Neutrophil (primary cell): ENCODE data around the gene UGT1A4.

Source experiments
- H3K27ac ChIP-seq: fragments of 200-600 bp; sonication (generic); 2 replicates; pipeline ENCODE4 v1.5.1; 2016; ENCODE audit warnings: mild to moderate bottlenecking, moderate library complexity
- H3K27me3 ChIP-seq: fragments of 200-600 bp; sonication (generic); 2 replicates; pipeline ENCODE4 v1.6.0; 2016; ENCODE audit warnings: mild to moderate bottlenecking
- H3K36me3 ChIP-seq: fragments of 200-600 bp; sonication (generic); 2 replicates; pipeline ENCODE4 v1.5.1; 2017
- H3K4me1 ChIP-seq, 2 experiments: fragments of 200-600 bp in 1 of 2; sonication (generic) in 1 of 2; 1 replicate in 1 of 2; 2 replicates in 1 of 2; pipeline versions ENCODE4 v1.5.1 to v1.6.1; 2013 to 2016; ENCODE audit warnings: low read depth in 1 of 2, low read length in 1 of 2, mild to moderate bottlenecking in 1 of 2, moderate library complexity in 1 of 2; ENCODE audit not compliant: control insufficient read depth in 1 of 2, insufficient read depth in 1 of 2
- H3K4me3 ChIP-seq, 2 experiments: fragments of 200-600 bp in 1 of 2; sonication (generic) in 1 of 2; 1 replicate in 1 of 2; 2 replicates in 1 of 2; pipeline ENCODE4 v1.5.1; 2013 to 2016; ENCODE audit warnings: low read depth in 1 of 2, low read length in 1 of 2, mild to moderate bottlenecking in 1 of 2, moderate library complexity in 1 of 2
- H3K9me3 ChIP-seq: fragments of 200-600 bp; sonication (generic); 2 replicates; pipeline ENCODE4 v1.5.1; 2016
- TF ChIP-seq, protein P1 (sequence below): fragments of 200-600 bp; sonication (generic); IDR thresholded peaks from 2 replicates; pipeline ENCODE4 v1.5.1; 2016; ENCODE audit warnings: antibody characterized with exemption

UGT1A4 gene

DNA sequence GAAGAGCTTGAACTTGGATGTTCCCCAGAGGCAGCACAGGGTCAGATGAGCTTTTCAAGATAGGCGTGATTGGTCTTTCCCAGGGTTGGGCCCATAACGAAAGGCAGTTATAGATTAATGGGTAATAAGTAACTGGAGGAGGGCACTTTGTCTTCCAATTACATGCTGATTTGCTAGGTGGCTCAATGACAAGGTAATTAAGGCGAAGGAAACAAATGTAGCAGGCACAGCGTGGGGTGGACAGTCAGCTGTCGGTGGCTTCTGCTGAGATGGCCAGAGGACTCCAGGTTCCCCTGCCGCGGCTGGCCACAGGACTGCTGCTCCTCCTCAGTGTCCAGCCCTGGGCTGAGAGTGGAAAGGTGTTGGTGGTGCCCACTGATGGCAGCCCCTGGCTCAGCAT, at the start of gene UGT1A4:
UGT1A4 (plus strand) TSS at position 185 of the 400 bp plus-strand sequence; CDS start at position 270, 85 bp downstream.
- Histone ChIP-seq H3K27me3 (peaks cover 10% of the 10 kb centered on the region), H3K4me3 (no peak within 1 kb of the TSS), H3K36me3 (no peaks in the 10 kb centered on the region), H3K27ac (no peak within 1 kb of the TSS), H3K9me3 (no peaks in the 10 kb centered on the region), H3K4me1 (no peaks in the 10 kb centered on the region)
- TF ChIP-seq, protein P1, sequence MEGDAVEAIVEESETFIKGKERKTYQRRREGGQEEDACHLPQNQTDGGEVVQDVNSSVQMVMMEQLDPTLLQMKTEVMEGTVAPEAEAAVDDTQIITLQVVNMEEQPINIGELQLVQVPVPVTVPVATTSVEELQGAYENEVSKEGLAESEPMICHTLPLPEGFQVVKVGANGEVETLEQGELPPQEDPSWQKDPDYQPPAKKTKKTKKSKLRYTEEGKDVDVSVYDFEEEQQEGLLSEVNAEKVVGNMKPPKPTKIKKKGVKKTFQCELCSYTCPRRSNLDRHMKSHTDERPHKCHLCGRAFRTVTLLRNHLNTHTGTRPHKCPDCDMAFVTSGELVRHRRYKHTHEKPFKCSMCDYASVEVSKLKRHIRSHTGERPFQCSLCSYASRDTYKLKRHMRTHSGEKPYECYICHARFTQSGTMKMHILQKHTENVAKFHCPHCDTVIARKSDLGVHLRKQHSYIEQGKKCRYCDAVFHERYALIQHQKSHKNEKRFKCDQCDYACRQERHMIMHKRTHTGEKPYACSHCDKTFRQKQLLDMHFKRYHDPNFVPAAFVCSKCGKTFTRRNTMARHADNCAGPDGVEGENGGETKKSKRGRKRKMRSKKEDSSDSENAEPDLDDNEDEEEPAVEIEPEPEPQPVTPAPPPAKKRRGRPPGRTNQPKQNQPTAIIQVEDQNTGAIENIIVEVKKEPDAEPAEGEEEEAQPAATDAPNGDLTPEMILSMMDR: no peak

DNA sequence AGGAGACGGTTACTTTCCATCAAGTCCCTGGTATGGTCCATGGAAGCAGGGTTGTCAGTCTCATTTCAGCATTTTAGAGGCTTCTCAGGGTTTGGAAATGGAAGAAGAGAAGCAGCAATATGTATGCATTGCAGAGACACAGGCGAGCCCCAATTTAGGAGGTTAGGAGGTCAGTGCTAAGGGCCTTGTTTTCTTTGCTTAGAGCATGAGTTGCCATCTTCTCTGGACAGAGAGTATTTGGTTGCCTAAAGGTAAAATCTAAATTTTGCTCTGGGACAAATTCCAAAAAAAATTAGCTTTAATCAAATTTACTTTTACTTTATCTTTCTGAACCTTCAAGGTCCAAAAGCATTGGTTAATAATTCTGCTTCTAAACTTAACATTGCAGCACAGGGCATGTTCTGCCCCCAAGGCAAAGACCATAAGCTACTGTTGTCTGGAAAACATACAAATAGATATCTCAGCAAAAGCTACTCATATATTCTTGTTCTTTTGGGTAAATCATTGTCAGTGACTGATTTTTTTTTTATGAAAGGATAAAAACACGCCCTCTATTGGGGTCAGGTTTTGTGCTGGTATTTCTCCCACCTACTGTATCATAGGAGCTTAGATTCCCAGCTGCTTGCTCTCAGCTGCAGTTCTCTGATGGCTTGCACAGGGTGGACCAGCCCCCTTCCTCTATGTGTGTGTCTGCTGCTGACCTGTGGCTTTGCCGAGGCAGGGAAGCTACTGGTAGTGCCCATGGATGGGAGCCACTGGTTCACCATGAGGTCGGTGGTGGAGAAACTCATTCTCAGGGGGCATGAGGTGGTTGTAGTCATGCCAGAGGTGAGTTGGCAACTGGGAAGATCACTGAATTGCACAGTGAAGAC, 47.0 kb upstream of the UGT1A4 start, which contains the start of gene UGT1A9:
UGT1A9 (plus strand) TSS at position 609 of the 872 bp plus-strand sequence; CDS start at position 646, 37 bp downstream.
- Histone ChIP-seq H3K27ac (no peak within 1 kb of the TSS), H3K4me1 (no peaks in the 10 kb centered on the region)
- TF ChIP-seq, protein P1: no peak

DNA sequence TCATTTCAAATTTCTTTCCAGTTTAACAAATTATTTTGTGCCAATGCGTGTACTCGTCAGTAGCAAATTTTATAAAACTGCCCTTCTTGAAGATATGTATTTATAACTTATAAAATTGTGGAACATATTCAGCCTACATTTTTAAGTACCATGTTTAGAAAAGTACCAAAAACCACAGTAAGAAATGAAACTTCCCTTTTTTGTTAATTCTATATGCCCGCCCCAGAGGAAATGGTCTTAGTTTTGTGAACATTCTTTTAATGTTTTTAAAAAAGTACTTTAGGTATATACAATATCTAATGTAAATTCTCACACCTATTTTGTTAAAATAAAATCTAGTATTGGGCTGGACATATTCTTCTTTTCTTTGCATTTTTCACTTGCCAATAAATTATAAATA, 45.6 kb upstream of the UGT1A4 start:
- Histone ChIP-seq H3K4me1 (no peaks in the 10 kb centered on the region), H3K4me3 (no peak overlapping the region), H3K27me3 (no peaks in the 10 kb centered on the region)

More for the DNA sequence above, 47.0 kb upstream of the UGT1A4 start, which contains the start of gene UGT1A9:
- Histone ChIP-seq H3K9me3 (no peaks in the 10 kb centered on the region), H3K4me3 (no peak within 1 kb of the TSS), H3K36me3 (no peaks in the 10 kb centered on the region), H3K27me3 (no peaks in the 10 kb centered on the region)

DNA sequence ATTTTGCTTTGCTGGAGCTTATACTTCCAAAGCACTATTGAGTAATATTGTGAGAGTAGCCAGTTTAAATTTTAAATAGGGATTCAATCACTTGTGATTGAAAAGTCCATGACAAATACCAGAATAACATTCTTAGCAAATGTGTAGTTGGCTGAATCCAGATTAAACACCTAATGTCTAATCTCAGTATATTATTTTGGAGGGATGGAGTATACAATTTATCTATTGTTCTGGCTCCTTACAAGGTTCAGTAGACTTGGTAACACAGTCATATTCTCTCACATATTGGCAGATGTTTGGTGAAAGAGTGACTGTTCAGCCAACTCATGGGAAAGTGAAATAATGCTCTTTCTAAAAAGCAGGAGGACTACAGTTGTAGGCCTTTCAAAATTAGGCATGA, 44.6 kb upstream of the UGT1A4 start:
- Histone ChIP-seq H3K27me3 (no peaks in the 10 kb centered on the region), H3K36me3 (no peaks in the 10 kb centered on the region), H3K9me3 (no peaks in the 10 kb centered on the region), H3K4me1 (no peaks in the 10 kb centered on the region), H3K4me3 (no peak overlapping the region), H3K27ac (no peak overlapping the region)
- TF ChIP-seq, protein P1: no peak

More for the DNA sequence above, 45.6 kb upstream of the UGT1A4 start:
- Histone ChIP-seq H3K27ac (no peak overlapping the region), H3K9me3 (no peaks in the 10 kb centered on the region), H3K36me3 (no peaks in the 10 kb centered on the region)
- TF ChIP-seq, protein P1: no peak

DNA sequence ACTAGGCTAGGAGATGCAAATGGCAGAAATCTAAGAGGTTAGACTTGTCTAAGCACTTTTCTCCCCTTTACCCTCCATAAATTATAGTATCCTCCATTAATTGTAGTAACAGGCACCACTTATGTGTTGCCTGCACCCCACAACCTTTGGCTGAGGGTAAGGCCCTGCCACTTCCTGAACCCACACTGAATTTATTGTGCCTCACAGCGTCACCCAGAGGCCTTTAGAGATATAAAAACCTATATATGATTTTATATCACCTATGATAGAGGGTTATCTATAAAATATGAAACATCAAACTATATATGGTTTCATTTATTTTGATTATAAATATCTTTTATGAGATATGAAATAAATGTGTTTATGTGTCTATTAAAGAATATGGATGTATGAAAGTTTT, 44.2 kb upstream of the UGT1A4 start:
- Histone ChIP-seq H3K27me3 (no peaks in the 10 kb centered on the region), H3K36me3 (no peaks in the 10 kb centered on the region), H3K27ac (no peak overlapping the region), H3K4me3 (no peak overlapping the region), H3K4me1 (no peaks in the 10 kb centered on the region), H3K9me3 (no peaks in the 10 kb centered on the region)
- TF ChIP-seq, protein P1: no peak
